ENCODE measurements around the gene EXOC8. TPM values are rescaled to one million over a fixed set of nuclear protein-coding genes. Genes with fewer than 3 reads are reported as not detected.

The EXOC8 gene
- total and polyA plus RNA-seq, 2 experiments from 2014 or later: 2.3 to 14.4 TPM

- Mint-ChIP-seq H3K4me3 (no peak overlapping the region), H3K36me3 (ENCODE audit: low read depth) (no peaks in the 10 kb centered on the region)
These were observed 41.7 kb downstream of the EXOC8 start for GRCh38 chr1:231295938-231296337.

GRCh38 chr1:231286603-231287002 is 51.0 kb downstream of the EXOC8 start:
- Histone ChIP-seq H3K36me3 (ENCODE audit: insufficient read depth) (no peaks in the 10 kb centered on the region), H2AFZ (no peak overlapping the region), H3K79me2 (replicated peaks; ENCODE audit: insufficient read depth) (no peaks in the 10 kb centered on the region), H3K4me1 (ENCODE audit: insufficient read depth) (no peaks in the 10 kb centered on the region), H3K27ac (ENCODE audit: low read depth) (no peak overlapping the region), H3K9me2 (ENCODE audit: insufficient read depth) (no peaks in the 10 kb centered on the region), H4K20me1 (replicated peaks; ENCODE audit: insufficient read depth) (no peaks in the 10 kb centered on the region; the same call in 1 of the 2 replicates), H3K27me3 (ENCODE audit: insufficient read depth) (no peaks in the 10 kb centered on the region), H3F3A (replicated peaks; ENCODE audit: low read depth) (no peaks in the 10 kb centered on the region), H3K4me2 (no peak overlapping the region), H3K4me3 (no peak overlapping the region)
- Mint-ChIP-seq H3K27me3 (ENCODE audit: insufficient read depth, low read depth, poor library complexity) (peaks cover 2% of the 10 kb centered on the region), H3K4me1 (no peaks in the 10 kb centered on the region), H3K4me3 (no peak overlapping the region), H3K27ac (no peak overlapping the region), H3K36me3 (ENCODE audit: low read depth) (peaks cover 3% of the 10 kb centered on the region; the same call in 2 of the 3 replicates), H3K9me3 (peaks cover 5% of the 10 kb centered on the region; the same call in 1 of the 3 replicates)
- TF ChIP-seq ZNF462 (CRISPR knock-in tag; IDR thresholded peaks at IDR 0.05) (no peak), ETS1 (IDR thresholded peaks at IDR 0.05) (no peak), NANOG (IDR thresholded peaks at IDR 0.05; ENCODE audit: borderline replicate concordance) (no peak), POLR2AphosphoS5 (IDR thresholded peaks at IDR 0.05; ENCODE audit: low read depth) (no peak), CTCF (conservative IDR thresholded peaks at IDR 0.05; ENCODE audit: low read depth in 2 of 2) (no peak), EZH2 (IDR thresholded peaks at IDR 0.05; ENCODE audit: low read depth, unreplicated experiment) (no peak), ZNF114 (CRISPR knock-in tag; IDR thresholded peaks at IDR 0.05) (no peak), STAT1 (IDR thresholded peaks at IDR 0.05; ENCODE audit: unreplicated experiment) (no peak)
- ATAC-seq (no peak), DNase-seq (ENCODE audit: low spot score) (no peak)

More at GRCh38 chr1:231295938-231296337, 41.7 kb downstream of the EXOC8 start:
- no peaks in the 10 kb centered on the region for H3F3A ChIP-seq (replicated peaks; ENCODE audit: low read depth)
- no peak overlapping the region for H2AFZ ChIP-seq
- no peaks in the 10 kb centered on the region for H3K79me2 ChIP-seq (replicated peaks; ENCODE audit: insufficient read depth)
- no peak overlapping the region for H3K4me3 ChIP-seq
- H3K27ac Mint-ChIP-seq: no peak overlapping the region
- H4K20me1 ChIP-seq (replicated peaks; ENCODE audit: insufficient read depth): no peaks in the 10 kb centered on the region
- no peak for TF ChIP-seq EZH2 (IDR thresholded peaks at IDR 0.05; ENCODE audit: low read depth, unreplicated experiment)
- DNase-seq (ENCODE audit: low spot score): no peak
- H3K27ac ChIP-seq (ENCODE audit: low read depth): no peak overlapping the region
- no peaks in the 10 kb centered on the region for H3K36me3 ChIP-seq (ENCODE audit: insufficient read depth)
- H3K9me3 Mint-ChIP-seq: no peaks in the 10 kb centered on the region
- no peaks in the 10 kb centered on the region for H3K4me1 Mint-ChIP-seq
- H3K27me3 Mint-ChIP-seq (ENCODE audit: insufficient read depth, low read depth, poor library complexity): no peaks in the 10 kb centered on the region
- no peaks in the 10 kb centered on the region for H3K9me2 ChIP-seq (ENCODE audit: insufficient read depth)
- no peak overlapping the region for H3K4me2 ChIP-seq
- H3K27me3 ChIP-seq (ENCODE audit: insufficient read depth): no peaks in the 10 kb centered on the region
- no peak for ATAC-seq
- H3K4me1 ChIP-seq (ENCODE audit: insufficient read depth): no peaks in the 10 kb centered on the region
